HG03354 (cell line): Measurements from ENCODE around the gene CLCN7.
A peak's percentile ranks its signal among the peaks of the same experiment; 100 is the strongest.
"Not testable (repeated sequence)": the region's sequence is repeated elsewhere in the genome, so short reads cannot be mapped to it uniquely, and the experiment has no call there.

Experiments
- ATAC-seq: cut with Tn5 transposase; IDR thresholded peaks from one replicate; pipeline ENCODE4 v1.9.1; 2021; ENCODE audit warnings: mild to moderate bottlenecking; ENCODE audit not compliant: unreplicated experiment, poor library complexity, severe bottlenecking

Gene CLCN7

GRCh38 chr16:1489077-1489476, 14.2 kb upstream of the CLCN7 start:
- ATAC-seq = no peak

GRCh38 chr16:1488619-1489018, 13.8 kb upstream of the CLCN7 start, which contains the start of gene PTX4:
Gene PTX4 (minus strand): TSS chr16:1488944. CDS start chr16:1488909, 35 bp downstream.
- ATAC-seq = no peak

GRCh38 chr16:1488054-1488601, 13.3 kb upstream of the CLCN7 start:
- no peak for ATAC-seq

- no peak for ATAC-seq
Measured at GRCh38 chr16:1487395-1488053, 12.7 kb upstream of the CLCN7 start.

- ATAC-seq = no peak
Measured at GRCh38 chr16:1486551-1487390, 11.9 kb upstream of the CLCN7 start.

- ATAC-seq = no peak
Measured at GRCh38 chr16:1485847-1486496, 11.1 kb upstream of the CLCN7 start.

- no peak for ATAC-seq
Measured at GRCh38 chr16:1481906-1482835, 7.3 kb upstream of the CLCN7 start.

GRCh38 chr16:1478937-1479336, 4.1 kb upstream of the CLCN7 start:
- not testable (repeated sequence) for ATAC-seq

- ATAC-seq = no peak
Measured at GRCh38 chr16:1477033-1477432, 2.2 kb upstream of the CLCN7 start.

- no peak for ATAC-seq
Measured at GRCh38 chr16:1475552-1476114, 805 bp upstream of the CLCN7 start.

- peak; percentile 21 for ATAC-seq
Measured at GRCh38 chr16:1474082-1474795, 589 bp downstream of the CLCN7 start.

- no peak for ATAC-seq
Measured at GRCh38 chr16:1472974-1473373, 1.9 kb downstream of the CLCN7 start.

GRCh38 chr16:1471569-1472194, 3.1 kb downstream of the CLCN7 start:
- ATAC-seq = no peak

- ATAC-seq = no peak
Measured at GRCh38 chr16:1470481-1471251, 4.2 kb downstream of the CLCN7 start.

GRCh38 chr16:1469693-1470201, 5.1 kb downstream of the CLCN7 start:
- ATAC-seq = no peak

GRCh38 chr16:1469141-1469540, 5.7 kb downstream of the CLCN7 start:
- ATAC-seq = not testable (repeated sequence)

- no peak for ATAC-seq
Measured at GRCh38 chr16:1468426-1468810, 6.4 kb downstream of the CLCN7 start.
